COR-L47 (cell line): ENCODE data around the gene ANP32D.
"Not testable (repeated sequence)": the region's sequence is repeated elsewhere in the genome, so short reads cannot be mapped to it uniquely, and the experiment has no call there.

Experiments used
- DNase-seq: peaks from one replicate; lab custom pipeline; 2025; lab: John Stamatoyannopoulos, UW

ANP32D gene

GRCh38 chr12:48506836-48507235 is 34.5 kb downstream of the ANP32D start:
- not testable (repeated sequence) for DNase-seq

DNA sequence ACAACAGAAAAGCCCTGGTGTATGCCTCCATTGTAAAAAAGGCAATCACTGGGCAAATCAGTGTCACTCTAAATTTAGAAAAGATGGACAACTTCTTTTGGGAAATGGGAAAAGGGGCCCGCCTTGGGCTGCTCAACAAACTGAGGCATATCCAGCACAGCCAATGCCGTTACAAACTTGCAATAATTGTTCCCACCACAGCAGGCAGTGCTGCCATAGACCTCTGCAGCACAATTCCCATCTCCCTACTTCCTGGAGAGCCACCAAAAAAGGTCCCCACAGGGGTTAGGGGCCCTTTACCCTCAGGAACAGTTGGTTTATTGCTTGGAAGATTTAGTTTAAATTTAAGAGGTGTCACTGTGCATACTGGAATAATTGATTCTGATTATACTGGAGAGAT is 36.6 kb downstream of the ANP32D start:
- DNase-seq: no peak

- no peak for DNase-seq
These were observed 37.8 kb downstream of the ANP32D start for GRCh38 chr12:48510111-48510510.

DNA sequence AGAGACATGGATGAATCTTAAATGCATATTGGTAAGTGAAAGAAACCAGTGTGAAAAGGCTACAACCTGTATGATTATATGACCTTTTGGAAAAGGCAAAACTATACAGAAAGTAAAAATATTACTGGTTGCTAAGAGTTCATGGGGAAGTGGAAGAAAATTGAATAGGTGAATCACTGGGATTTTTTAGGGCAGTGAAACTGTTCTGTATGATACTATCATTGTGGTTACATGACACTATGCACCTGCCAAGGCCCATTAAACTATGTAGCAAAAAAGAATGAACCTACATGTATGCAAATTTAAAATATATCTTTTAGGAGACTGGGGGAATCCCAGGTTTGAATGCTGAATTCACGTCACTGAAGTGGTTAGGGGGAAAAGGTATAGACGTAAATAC is 40.5 kb downstream of the ANP32D start:
- DNase-seq: no peak

GRCh38 chr12:48514728-48515127 is 42.4 kb downstream of the ANP32D start:
- no peak for DNase-seq

DNA sequence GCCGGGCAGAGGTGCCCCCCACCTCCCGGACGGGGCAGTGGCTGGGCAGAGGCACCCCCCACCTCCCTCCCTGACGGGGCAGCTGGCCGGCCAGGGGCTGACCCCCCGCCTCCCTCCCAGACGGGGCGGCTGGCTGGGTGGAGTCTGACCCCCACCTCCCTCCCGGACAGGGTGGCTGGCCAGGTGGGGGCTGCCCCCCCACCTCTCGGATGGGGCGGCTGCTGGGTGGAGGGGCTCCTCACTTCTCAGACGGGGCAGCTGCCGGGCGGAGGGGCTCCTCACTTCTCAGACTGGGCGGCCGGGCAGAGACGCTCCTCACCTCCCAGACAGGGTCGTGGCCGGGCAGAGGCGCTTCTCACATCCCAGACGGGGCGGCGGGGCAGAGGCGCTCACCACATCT is 48.0 kb downstream of the ANP32D start:
- DNase-seq: not testable (repeated sequence)
